ENCODE measurements around the gene SECISBP2. TPM values are rescaled to one million over a fixed set of nuclear protein-coding genes. Genes with fewer than 3 reads are reported as not detected.
"Not testable (repeated sequence)": the region's sequence is repeated elsewhere in the genome, so short reads cannot be mapped to it uniquely, and the experiment has no call there.

Gene SECISBP2
- total RNA-seq, 1 experiment from 2014 or later = 23.6 TPM

GRCh38 chr9:89364666-89365531 lies 46.6 kb downstream of the SECISBP2 start:
- no peak for DNase-seq (ENCODE audit: low read depth)

- no peak for DNase-seq (ENCODE audit: low read depth)
These were observed 47.2 kb downstream of the SECISBP2 start for GRCh38 chr9:89365532-89365912.

GRCh38 chr9:89366711-89367110 lies 48.4 kb downstream of the SECISBP2 start:
- DNase-seq (ENCODE audit: low read depth) = peak; percentile 11

GRCh38 chr9:89367281-89367680 lies 49.0 kb downstream of the SECISBP2 start:
- DNase-seq (ENCODE audit: low read depth) = no peak

- no peak for DNase-seq (ENCODE audit: low read depth)
These were observed 49.6 kb downstream of the SECISBP2 start for GRCh38 chr9:89367726-89368437.

- DNase-seq (ENCODE audit: low read depth) = no peak
These were observed 50.2 kb downstream of the SECISBP2 start for GRCh38 chr9:89368550-89368949.

GRCh38 chr9:89368978-89369377 lies 50.7 kb downstream of the SECISBP2 start:
- no peak for DNase-seq (ENCODE audit: low read depth)

GRCh38 chr9:89370593-89370992 lies 52.3 kb downstream of the SECISBP2 start:
- no peak for DNase-seq (ENCODE audit: low read depth)

GRCh38 chr9:89371791-89372190 lies 53.5 kb downstream of the SECISBP2 start:
- not testable (repeated sequence) for DNase-seq (ENCODE audit: low read depth)

- no peak for DNase-seq (ENCODE audit: low read depth)
These were observed 54.0 kb downstream of the SECISBP2 start for GRCh38 chr9:89372230-89372816.

- DNase-seq (ENCODE audit: low read depth) = no peak
These were observed 54.7 kb downstream of the SECISBP2 start for GRCh38 chr9:89372979-89373378.

- DNase-seq (ENCODE audit: low read depth) = no peak
These were observed 55.9 kb downstream of the SECISBP2 start for GRCh38 chr9:89374176-89374575.

GRCh38 chr9:89375191-89375760 lies 57.0 kb downstream of the SECISBP2 start:
- no peak for DNase-seq (ENCODE audit: low read depth)

GRCh38 chr9:89376286-89376685 lies 58.0 kb downstream of the SECISBP2 start:
- DNase-seq (ENCODE audit: low read depth) = no peak

GRCh38 chr9:89376741-89377351 lies 58.5 kb downstream of the SECISBP2 start:
- no peak for DNase-seq (ENCODE audit: low read depth)

GRCh38 chr9:89377411-89377810 lies 59.1 kb downstream of the SECISBP2 start:
- DNase-seq (ENCODE audit: low read depth) = no peak

GRCh38 chr9:89378541-89378940 lies 60.2 kb downstream of the SECISBP2 start:
- no peak for DNase-seq (ENCODE audit: low read depth)

- DNase-seq (ENCODE audit: low read depth) = no peak
These were observed 60.7 kb downstream of the SECISBP2 start for GRCh38 chr9:89379031-89379430.

GRCh38 chr9:89379508-89380115 lies 61.3 kb downstream of the SECISBP2 start:
- DNase-seq (ENCODE audit: low read depth) = no peak

- DNase-seq (ENCODE audit: low read depth) = no peak
These were observed 62.4 kb downstream of the SECISBP2 start for GRCh38 chr9:89380437-89381307.
